IPS-11a (cell line): ENCODE results near the gene DNAL1.

Experiments
- H3K4me3 ChIP-seq: one replicate; pipeline ENCODE4 v1.5.1; 2013; ENCODE audit warnings: low read depth, low read length, control low read depth

DNAL1 gene

GRCh38 chr14:73722581-73722980 lies 77.8 kb downstream of the DNAL1 start:
- H3K4me3 ChIP-seq = no peak overlapping the region

GRCh38 chr14:73723406-73723796 lies 78.6 kb downstream of the DNAL1 start:
- H3K4me3 ChIP-seq = no peak overlapping the region

GRCh38 chr14:73723797-73724661 lies 79.2 kb downstream of the DNAL1 start:
- H3K4me3 ChIP-seq = no peak overlapping the region

GRCh38 chr14:73724696-73725095 lies 79.9 kb downstream of the DNAL1 start:
- no peak overlapping the region for H3K4me3 ChIP-seq

GRCh38 chr14:73725116-73726024 lies 80.6 kb downstream of the DNAL1 start:
- H3K4me3 ChIP-seq = no peak overlapping the region

- no peak overlapping the region for H3K4me3 ChIP-seq
These were observed 81.5 kb downstream of the DNAL1 start for GRCh38 chr14:73726025-73726961.

- no peak overlapping the region for H3K4me3 ChIP-seq
These were observed 82.4 kb downstream of the DNAL1 start for GRCh38 chr14:73727166-73727565.

GRCh38 chr14:73728717-73729330 lies 84.0 kb downstream of the DNAL1 start:
- H3K4me3 ChIP-seq = no peak overlapping the region

- no peak overlapping the region for H3K4me3 ChIP-seq
These were observed 84.9 kb downstream of the DNAL1 start for GRCh38 chr14:73729556-73730265.

- no peak overlapping the region for H3K4me3 ChIP-seq
These were observed 86.3 kb downstream of the DNAL1 start for GRCh38 chr14:73731111-73731510.

GRCh38 chr14:73732006-73732405 lies 87.2 kb downstream of the DNAL1 start:
- H3K4me3 ChIP-seq = no peak overlapping the region

- no peak overlapping the region for H3K4me3 ChIP-seq
These were observed 92.1 kb downstream of the DNAL1 start for GRCh38 chr14:73736842-73737241.

GRCh38 chr14:73738518-73739173 lies 93.9 kb downstream of the DNAL1 start:
- H3K4me3 ChIP-seq = no peak overlapping the region

- H3K4me3 ChIP-seq = no peak overlapping the region
These were observed 94.5 kb downstream of the DNAL1 start for GRCh38 chr14:73739174-73739898.

GRCh38 chr14:73739899-73740617 lies 95.3 kb downstream of the DNAL1 start:
- H3K4me3 ChIP-seq = no peak overlapping the region

GRCh38 chr14:73740618-73741326 lies 96.0 kb downstream of the DNAL1 start:
- no peak overlapping the region for H3K4me3 ChIP-seq

- no peak overlapping the region for H3K4me3 ChIP-seq
These were observed 96.6 kb downstream of the DNAL1 start for GRCh38 chr14:73741386-73741875.
